Measurements from ENCODE around the gene CFAP410. TPM values are rescaled to one million over a fixed set of nuclear protein-coding genes. Genes with fewer than 3 reads are reported as not detected.

CFAP410 gene
- total and polyA plus RNA-seq, 7 donors: 8.3 to 13.7 (median 10.1) TPM

DNA sequence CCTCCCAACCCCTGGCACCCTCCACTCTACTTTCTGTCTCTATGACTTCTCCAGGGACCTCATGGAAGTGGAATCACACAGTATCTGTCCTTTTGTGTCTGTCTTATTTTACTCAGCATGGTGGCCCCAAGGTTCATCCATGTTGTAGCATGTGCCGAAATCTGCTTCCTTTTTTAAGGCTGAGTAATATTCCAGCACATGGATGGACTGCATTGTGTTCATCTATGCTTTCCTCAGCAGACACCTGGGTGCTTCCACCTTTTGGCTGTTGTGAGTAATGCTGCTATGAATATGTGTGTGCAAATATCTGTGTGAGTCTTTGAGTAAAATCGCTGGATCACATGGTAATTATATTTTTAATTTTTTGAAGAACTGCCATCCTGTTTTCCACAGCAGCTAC, 40.9 kb downstream of the CFAP410 start:
- TF ChIP-seq, protein P1, sequence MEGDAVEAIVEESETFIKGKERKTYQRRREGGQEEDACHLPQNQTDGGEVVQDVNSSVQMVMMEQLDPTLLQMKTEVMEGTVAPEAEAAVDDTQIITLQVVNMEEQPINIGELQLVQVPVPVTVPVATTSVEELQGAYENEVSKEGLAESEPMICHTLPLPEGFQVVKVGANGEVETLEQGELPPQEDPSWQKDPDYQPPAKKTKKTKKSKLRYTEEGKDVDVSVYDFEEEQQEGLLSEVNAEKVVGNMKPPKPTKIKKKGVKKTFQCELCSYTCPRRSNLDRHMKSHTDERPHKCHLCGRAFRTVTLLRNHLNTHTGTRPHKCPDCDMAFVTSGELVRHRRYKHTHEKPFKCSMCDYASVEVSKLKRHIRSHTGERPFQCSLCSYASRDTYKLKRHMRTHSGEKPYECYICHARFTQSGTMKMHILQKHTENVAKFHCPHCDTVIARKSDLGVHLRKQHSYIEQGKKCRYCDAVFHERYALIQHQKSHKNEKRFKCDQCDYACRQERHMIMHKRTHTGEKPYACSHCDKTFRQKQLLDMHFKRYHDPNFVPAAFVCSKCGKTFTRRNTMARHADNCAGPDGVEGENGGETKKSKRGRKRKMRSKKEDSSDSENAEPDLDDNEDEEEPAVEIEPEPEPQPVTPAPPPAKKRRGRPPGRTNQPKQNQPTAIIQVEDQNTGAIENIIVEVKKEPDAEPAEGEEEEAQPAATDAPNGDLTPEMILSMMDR (IDR thresholded peaks at IDR 0.05): no peak
- no peak for ATAC-seq
- Histone ChIP-seq H3K27me3 (ENCODE audit: insufficient read depth in 3 of 3, low read length in 2 of 3) (peaks cover 0 to 17% (median 7%) of the 10 kb centered on the region in 3 donors), H3K36me3 (ENCODE audit: insufficient read depth in 1 of 2, low read depth in 1 of 2) (no peaks in the 10 kb centered on the region), H3K4me1 (peaks cover 32% of the 10 kb centered on the region), H3K9me3 (no peaks in the 10 kb centered on the region), H3K27ac (no peak overlapping the region), H3K4me3 (no peak overlapping the region)
- WGBS, 3 donors: 91 to 95% (median 91%) methylated on average over 2 of the region's 2 CpGs
- intact Hi-C loops (cut with DNase I): no loop called here
- DNase-seq: no peak

DNA sequence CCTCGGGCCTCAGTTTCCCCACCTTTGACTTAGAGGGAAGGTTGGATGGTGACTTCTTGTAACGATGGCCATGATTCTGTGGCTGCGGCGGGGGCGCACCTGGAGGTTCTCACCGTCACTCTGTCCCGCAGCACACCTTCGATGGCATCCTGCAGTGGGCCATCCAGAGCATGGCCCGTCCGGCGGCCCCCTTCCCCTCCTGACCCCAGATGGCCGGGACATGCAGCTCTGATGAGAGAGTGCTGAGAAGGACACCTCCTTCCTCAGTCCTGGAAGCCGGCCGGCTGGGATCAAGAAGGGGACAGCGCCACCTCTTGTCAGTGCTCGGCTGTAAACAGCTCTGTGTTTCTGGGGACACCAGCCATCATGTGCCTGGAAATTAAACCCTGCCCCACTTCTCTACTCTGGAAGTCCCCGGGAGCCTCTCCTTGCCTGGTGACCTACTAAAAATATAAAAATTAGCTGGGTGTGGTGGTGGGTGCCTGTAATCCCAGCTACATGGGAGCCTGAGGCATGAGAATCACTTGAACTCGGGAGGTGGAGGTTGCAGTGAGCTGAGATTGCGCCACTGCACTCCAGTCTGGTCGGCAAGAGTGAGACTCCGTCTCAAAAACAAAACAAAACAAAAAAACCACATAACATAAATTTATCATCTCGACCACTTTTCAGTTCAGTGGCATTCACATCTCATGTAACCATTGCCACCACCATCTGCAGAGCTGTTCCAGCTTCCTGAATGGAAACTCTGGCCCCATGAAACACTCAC, 41.5 kb downstream of the CFAP410 start:
- Histone ChIP-seq H3K4me3 (no peak overlapping the region), H3K27ac (no peak overlapping the region), H3K9me3 (no peaks in the 10 kb centered on the region), H3K36me3 (ENCODE audit: insufficient read depth in 1 of 2, low read depth in 1 of 2) (no peaks in the 10 kb centered on the region), H3K27me3 (ENCODE audit: insufficient read depth in 3 of 3, low read length in 2 of 3) (peaks cover 0 to 17% (median 7%) of the 10 kb centered on the region in 3 donors), H3K4me1 (peaks cover 32% of the 10 kb centered on the region)
- 22 to 30% (median 25%) methylated on average over 21 to 22 of the region's 22 CpGs for WGBS, 3 donors
- intact Hi-C loops (cut with DNase I): no loop called here
- DNase-seq (peak; percentile 85 to 89), ATAC-seq (peak; percentile 62 to 80 (median 75))
- TF ChIP-seq, protein P1 (IDR thresholded peaks at IDR 0.05): peak; percentile 70

DNA sequence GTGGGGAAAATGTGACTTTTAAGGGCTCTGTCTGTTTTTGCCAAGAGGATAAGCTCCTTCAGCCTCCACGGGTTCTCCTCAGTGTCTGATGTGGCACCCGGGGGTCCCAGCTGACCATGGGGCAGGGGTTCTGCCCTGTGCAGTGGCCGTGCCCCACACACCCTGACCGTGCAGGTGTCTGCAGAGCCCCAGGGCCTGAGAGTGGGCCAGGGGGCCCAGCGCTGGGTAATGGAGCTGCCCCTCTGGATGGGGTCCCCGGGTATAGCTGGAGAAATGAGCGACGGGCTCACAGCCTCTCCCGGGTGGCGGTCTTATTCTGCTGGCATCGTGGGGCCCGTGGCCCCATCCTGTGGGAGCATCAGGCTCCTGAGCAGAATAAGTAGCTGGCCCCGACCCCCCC, 42.3 kb downstream of the CFAP410 start:
- H3K4me1 ChIP-seq: peaks cover 25% of the 10 kb centered on the region
- no peaks in the 10 kb centered on the region for H3K9me3 ChIP-seq
- H3K27ac ChIP-seq: no peak overlapping the region
- DNase-seq (no peak), ATAC-seq (no peak)
- H3K27me3 ChIP-seq (ENCODE audit: insufficient read depth in 3 of 3, low read length in 2 of 3): peaks cover 0 to 17% (median 7%) of the 10 kb centered on the region in 3 donors
- no peak overlapping the region for H3K4me3 ChIP-seq
- H3K36me3 ChIP-seq (ENCODE audit: insufficient read depth in 1 of 2, low read depth in 1 of 2): no peaks in the 10 kb centered on the region
- TF ChIP-seq, protein P1 (IDR thresholded peaks at IDR 0.05): no peak
- intact Hi-C loops (cut with DNase I): no loop called here
- 76 to 82% (median 80%) methylated on average over 13 of the region's 13 CpGs for WGBS, 3 donors

DNA sequence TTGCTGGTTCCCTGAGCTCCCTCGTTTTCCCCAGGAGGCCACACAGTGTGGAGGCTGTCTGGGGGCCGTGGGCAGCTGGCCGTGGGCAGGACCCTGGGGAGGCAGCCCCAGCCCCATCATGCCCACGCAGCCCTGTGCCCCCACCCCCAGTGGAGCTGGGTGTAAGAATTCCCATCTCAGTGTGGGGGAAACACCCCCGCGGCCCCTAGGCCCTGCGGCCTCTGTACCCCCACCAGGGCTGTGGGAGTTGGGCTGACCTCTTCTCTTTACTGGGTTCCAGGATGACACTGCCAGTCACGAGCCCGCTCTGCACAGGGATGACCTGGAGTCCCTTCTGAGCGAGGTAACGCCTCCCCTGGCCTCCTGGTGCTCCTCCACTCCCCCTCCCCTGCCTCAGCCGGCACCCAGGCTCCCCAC, 43.1 kb downstream of the CFAP410 start:
- Histone ChIP-seq H3K27ac (no peak overlapping the region), H3K4me1 (peaks cover 18% of the 10 kb centered on the region), H3K9me3 (no peaks in the 10 kb centered on the region), H3K27me3 (ENCODE audit: insufficient read depth in 3 of 3, low read length in 2 of 3) (peaks cover 0 to 17% (median 7%) of the 10 kb centered on the region in 3 donors), H3K4me3 (no peak overlapping the region), H3K36me3 (ENCODE audit: insufficient read depth in 1 of 2, low read depth in 1 of 2) (no peaks in the 10 kb centered on the region)
- DNase-seq (no peak), ATAC-seq (no peak)
- TF ChIP-seq, protein P1 (IDR thresholded peaks at IDR 0.05): no peak
- 82 to 98% (median 87%) methylated on average over 6 to 12 of the region's 12 CpGs for WGBS, 3 donors
- intact Hi-C loops (cut with DNase I): no loop called here

Measured in psoas muscle (tissue), 8 donors.